ENCODE measurements around the gene IKZF4. TPM values are rescaled to one million over a fixed set of nuclear protein-coding genes. Genes with fewer than 3 reads are reported as not detected.
A peak's percentile ranks its signal among the peaks of the same experiment; 100 is the strongest.

IKZF4 gene
- total RNA-seq, 1 experiment from 2014 or later = 8.5 TPM

DNA sequence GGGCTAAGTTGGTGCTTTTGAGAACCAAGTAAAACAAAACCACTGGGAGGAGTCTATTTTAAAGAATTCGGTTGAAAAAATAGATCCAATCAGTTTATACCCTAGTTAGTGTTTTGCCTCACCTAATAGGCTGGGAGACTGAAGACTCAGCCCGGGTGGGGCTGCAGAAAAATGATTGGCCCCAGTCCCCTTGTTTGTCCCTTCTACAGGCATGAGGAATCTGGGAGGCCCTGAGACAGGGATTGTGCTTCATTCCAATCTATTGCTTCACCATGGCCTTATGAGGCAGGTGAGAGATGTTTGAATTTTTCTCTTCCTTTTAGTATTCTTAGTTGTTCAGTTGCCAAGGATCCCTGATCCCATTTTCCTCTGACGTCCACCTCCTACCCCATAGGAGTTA, 48.8 kb upstream of the IKZF4 start:
- Histone ChIP-seq H4K20me1 (ENCODE audit: insufficient read depth) (no peaks in the 10 kb centered on the region), H3K9me2 (ENCODE audit: insufficient read depth) (no peaks in the 10 kb centered on the region), H3K9ac (ENCODE audit: low read length) (0 out of 2 replicates have a peak overlapping the region, but pooled peaks have one; percentile 6), H3K9me3 (ENCODE audit: control insufficient read depth in 1 of 2, insufficient read depth in 1 of 2, low read depth in 1 of 2, low read length in 2 of 2) (no peaks in the 10 kb centered on the region), H3K4me1 (ENCODE audit: control insufficient read depth in 1 of 2, insufficient read depth in 2 of 2, low read length in 2 of 2) (peaks cover 17 to 38% of the 10 kb centered on the region in 2 experiments), H3K79me2 (ENCODE audit: insufficient read depth, low read length) (peaks cover 41% of the 10 kb centered on the region), H3K27me3 (ENCODE audit: insufficient read depth, low read length) (no peaks in the 10 kb centered on the region), H3K36me3 (ENCODE audit: control insufficient read depth in 1 of 2, insufficient read depth in 2 of 2, low read length in 2 of 2) (peaks cover 18 to 33% of the 10 kb centered on the region in 2 experiments; a peak in 3 of 4 replicates), H3K4me3 (replicated peaks in 1 of 2; ENCODE audit: low read depth in 1 of 2, low read length in 2 of 2) (no peak overlapping the region), H2AFZ (ENCODE audit: low read depth, low read length, poor library complexity, severe bottlenecking) (no peak overlapping the region), H3K4me2 (ENCODE audit: low read length) (peak overlapping the region; percentile 65; the same call in 1 of the 2 replicates), H3K27ac (ENCODE audit: low read depth, low read length) (peak overlapping the region; percentile 50; the same call in 1 of the 2 replicates)
- no TSS peak for BruUV-seq (replicated peaks)
- ATAC-seq (no peak), DNase-seq (ENCODE audit: low read depth, low spot score) (no peak)
- ChIA-PET POLR2A (interaction anchor here (1.6 kb wide), 1 partner anchor 250 kb away, joined by 3 read pairs; the partner anchor contains the start of gene RNF41), CTCF (interaction anchor here (4.7 kb wide), 1 partner anchor 24 kb away, joined by 35 read pairs; the partner anchor contains the start of gene SUOX), RAD21 (ENCODE audit: low non-redundant PET in 1 of 2, low total read pairs in 2 of 2, uncharacterized antibody in 2 of 2, unreplicated experiment in 2 of 2) (no interaction called here)
- intact Hi-C loops (cut with micrococcal nuclease) = no loop called here
- TF ChIP-seq POLR2AphosphoS5 (IDR thresholded peaks at IDR 0.05; ENCODE audit: low read depth, low read length) (no peak), SP1 (IDR thresholded peaks at IDR 0.05; ENCODE audit: low read depth) (no peak), CBX3 (IDR thresholded peaks at IDR 0.05; ENCODE audit: low read depth) (no peak), ZFX (IDR thresholded peaks at IDR 0.05) (no peak), FOSL1 (IDR thresholded peaks at IDR 0.05; ENCODE audit: low read depth) (no peak), SIN3A (IDR thresholded peaks at IDR 0.05; ENCODE audit: low read depth) (no peak), EZH2phosphoT487 (IDR thresholded peaks at IDR 0.05; ENCODE audit: borderline replicate concordance) (no peak), ZNF274 (IDR thresholded peaks at IDR 0.05; ENCODE audit: low read depth, low read length) (no peak), ELF1 (IDR thresholded peaks at IDR 0.05; ENCODE audit: borderline replicate concordance, low read depth) (no peak), JUND (IDR thresholded peaks at IDR 0.05) (no peak), EZH2 (IDR thresholded peaks at IDR 0.05) (no peak), YY1 (IDR thresholded peaks at IDR 0.05; ENCODE audit: extremely low read depth, insufficient replicate concordance, low read depth, low read length) (no peak), CEBPB (IDR thresholded peaks at IDR 0.05; ENCODE audit: low read depth) (no peak; the same call in 1 of the 2 replicates)
- TF ChIP-seq, protein P1, sequence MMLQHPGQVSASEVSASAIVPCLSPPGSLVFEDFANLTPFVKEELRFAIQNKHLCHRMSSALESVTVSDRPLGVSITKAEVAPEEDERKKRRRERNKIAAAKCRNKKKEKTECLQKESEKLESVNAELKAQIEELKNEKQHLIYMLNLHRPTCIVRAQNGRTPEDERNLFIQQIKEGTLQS (IDR thresholded peaks at IDR 0.05) = no peak
- TF ChIP-seq, protein P2, sequence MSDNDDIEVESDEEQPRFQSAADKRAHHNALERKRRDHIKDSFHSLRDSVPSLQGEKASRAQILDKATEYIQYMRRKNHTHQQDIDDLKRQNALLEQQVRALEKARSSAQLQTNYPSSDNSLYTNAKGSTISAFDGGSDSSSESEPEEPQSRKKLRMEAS (IDR thresholded peaks at IDR 0.05) = no peak

Data from HCT116 (cell line).